HFF-Myc (cell line): ENCODE data around the gene TSC22D2.

ENCODE experiments used
- DNase-seq: peaks from one replicate; pipeline ENCODE4 v3.0.0-alpha.2; 2011; ENCODE audit warnings: low read depth; ENCODE audit errors: extremely low read depth
- H3K4me3 ChIP-seq: replicated peaks from 2 replicates; pipeline ENCODE4 v1.5.1; 2011; ENCODE audit warnings: low read depth, mild to moderate bottlenecking, control low read depth, low read length
- TF ChIP-seq, protein P1 (sequence below): IDR thresholded peaks from 2 replicates; pipeline ENCODE4 v1.5.1; 2012; ENCODE audit warnings: mild to moderate bottlenecking, low read depth, low read length, control low read depth; ENCODE audit errors: missing control alignments

Gene TSC22D2

DNA sequence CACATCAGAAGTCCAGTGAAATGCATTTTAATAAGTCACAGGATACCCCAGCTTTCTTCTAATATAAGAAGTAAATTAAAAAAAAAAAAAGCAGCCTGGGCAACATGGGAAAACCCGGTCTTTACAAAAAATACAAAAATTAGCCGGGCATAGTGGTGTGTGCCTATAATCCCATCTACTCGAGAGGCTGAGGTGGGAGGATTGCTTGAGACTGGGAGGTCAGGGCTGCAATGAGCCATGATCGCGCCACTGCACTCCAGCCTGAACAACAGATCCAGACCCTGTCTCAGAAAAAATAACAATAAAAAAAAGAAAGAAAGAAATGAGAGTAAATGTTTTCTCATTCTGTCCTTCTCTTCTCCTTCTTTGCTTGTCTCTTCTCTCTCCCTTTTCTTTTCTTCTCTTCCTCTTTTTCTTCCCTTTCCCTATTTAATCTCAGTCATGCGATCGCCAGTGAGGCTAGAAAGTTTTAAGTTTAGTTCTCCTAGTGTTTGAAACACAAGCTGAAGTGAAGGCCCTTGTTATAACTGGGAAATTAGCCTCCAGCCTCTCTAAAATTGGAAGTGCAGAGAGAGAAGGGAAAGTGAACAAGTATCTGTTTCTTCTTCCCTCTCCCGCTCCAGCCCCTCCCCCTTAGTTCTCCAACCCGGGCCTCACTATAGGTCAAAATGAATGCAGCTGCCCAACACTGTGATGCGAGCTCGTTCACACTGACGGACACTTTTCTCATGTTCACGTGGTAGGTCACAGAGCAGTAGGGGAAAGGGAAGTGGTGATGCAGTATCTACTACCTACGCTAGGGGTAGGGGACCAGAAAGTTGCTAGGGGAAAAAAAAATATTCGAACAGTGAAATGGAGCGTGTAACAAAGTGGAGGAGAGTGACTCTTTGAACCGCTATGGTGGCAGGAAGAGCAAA, 23.5 kb upstream of the TSC22D2 start:
- TF ChIP-seq, protein P1, sequence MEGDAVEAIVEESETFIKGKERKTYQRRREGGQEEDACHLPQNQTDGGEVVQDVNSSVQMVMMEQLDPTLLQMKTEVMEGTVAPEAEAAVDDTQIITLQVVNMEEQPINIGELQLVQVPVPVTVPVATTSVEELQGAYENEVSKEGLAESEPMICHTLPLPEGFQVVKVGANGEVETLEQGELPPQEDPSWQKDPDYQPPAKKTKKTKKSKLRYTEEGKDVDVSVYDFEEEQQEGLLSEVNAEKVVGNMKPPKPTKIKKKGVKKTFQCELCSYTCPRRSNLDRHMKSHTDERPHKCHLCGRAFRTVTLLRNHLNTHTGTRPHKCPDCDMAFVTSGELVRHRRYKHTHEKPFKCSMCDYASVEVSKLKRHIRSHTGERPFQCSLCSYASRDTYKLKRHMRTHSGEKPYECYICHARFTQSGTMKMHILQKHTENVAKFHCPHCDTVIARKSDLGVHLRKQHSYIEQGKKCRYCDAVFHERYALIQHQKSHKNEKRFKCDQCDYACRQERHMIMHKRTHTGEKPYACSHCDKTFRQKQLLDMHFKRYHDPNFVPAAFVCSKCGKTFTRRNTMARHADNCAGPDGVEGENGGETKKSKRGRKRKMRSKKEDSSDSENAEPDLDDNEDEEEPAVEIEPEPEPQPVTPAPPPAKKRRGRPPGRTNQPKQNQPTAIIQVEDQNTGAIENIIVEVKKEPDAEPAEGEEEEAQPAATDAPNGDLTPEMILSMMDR = no peak
- no peak for DNase-seq
- no peak overlapping the region for H3K4me3 ChIP-seq

DNA sequence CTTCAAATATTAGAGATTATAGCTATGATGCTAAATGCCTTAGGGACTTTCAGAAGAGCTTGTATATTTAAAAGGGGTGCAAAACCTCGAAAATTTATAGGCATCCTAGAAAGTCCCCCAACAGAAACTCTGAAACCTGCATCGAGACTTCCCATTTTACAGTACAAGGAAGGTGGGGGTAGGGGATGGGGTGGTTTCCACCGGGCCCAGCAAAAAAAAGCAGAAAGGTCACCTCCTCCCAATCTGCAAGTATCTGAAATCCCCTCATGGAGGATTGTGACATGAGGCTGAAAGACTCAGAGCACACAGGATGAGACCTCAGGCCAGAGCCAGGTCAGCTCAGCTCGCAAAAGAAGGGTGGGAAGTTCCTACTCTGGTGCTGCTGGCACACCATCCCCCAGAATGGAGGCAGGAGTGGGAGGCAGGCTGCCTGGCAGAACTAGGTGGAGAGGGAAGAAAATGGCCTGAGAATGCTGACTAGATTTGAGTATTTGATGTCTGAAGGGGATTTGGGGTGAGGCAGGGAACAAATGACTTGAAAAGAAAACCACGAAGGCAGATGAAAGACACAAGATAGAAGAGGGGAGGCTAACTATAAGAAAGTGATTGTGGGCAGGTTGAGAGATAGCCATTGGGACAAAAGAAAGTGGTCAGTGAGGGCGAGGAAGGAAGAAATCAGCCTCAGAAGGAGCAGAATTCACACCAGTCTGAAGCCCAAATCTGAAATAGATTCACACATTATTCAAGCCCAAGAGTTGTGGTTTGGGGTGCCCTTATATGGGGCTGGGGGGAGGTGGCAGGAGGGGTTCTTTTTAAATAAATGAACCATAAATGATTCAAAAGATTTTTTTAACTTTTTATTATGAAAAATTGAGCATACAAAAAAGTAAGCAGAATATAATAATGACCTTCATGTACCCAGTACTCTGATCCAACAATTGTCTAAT, 22.5 kb upstream of the TSC22D2 start:
- no peak overlapping the region for H3K4me3 ChIP-seq
- TF ChIP-seq, protein P1 = no peak
- DNase-seq = no peak

DNA sequence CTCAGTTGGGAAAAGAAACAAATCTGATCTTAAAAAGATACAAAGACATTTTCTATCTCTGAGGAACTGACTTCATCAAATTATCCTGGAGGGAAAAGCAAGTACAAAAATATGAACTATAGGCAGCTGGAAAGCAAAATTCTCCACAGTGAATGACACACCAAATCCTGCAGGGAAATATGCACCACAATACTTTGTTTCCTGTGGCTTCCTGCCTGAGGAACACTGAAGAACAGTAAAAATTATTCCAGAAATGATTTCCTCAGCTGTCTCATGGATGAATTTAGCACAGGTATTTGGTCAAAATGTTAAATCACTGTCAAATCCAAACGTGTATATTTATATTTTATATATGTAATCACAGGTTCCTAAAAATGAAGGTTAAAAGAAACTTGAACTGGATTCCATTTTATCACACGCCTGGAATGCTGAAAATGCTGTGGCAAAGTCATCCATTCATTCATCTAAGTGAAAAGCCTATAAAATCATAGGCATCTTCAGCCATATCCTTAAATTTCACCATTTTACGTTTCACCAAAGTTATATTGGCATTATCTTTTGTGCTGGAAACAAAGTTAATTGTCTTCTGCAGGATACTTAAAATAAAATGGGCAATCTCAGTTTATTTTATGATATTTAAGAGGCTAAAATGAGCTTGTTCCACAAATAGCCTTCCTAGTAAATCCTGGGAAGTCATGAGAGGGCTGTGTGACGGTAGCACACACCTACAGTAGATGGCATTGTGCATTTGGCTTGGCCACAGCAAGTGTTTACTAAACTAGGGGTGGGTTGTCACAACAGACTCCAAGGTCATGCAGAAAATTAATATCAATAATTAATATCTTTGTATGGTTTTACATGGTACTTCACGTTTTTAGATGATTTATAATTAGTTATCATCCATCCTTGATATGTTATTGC, 19.3 kb upstream of the TSC22D2 start:
- TF ChIP-seq, protein P1 = no peak
- no peak for DNase-seq
- no peak overlapping the region for H3K4me3 ChIP-seq

DNA sequence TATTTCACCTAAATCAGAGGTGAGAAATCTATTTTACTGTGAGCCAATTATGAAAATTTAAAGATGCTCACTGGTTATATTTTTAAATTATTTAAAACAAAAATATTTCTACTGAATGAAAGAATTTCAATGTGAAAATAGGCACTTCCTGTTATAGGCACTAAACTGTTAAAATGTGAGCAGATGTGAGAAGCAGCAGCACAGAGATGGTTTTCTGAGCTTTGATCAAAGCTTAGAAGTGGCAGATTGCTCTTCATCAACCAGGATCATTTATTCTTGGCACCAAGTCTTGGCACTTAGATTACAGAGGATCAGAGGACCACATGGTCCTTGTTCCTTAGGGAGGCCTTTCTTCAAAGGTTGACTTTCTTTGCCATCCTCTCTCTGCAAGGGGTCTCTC, 18.0 kb upstream of the TSC22D2 start:
- DNase-seq = no peak

DNA sequence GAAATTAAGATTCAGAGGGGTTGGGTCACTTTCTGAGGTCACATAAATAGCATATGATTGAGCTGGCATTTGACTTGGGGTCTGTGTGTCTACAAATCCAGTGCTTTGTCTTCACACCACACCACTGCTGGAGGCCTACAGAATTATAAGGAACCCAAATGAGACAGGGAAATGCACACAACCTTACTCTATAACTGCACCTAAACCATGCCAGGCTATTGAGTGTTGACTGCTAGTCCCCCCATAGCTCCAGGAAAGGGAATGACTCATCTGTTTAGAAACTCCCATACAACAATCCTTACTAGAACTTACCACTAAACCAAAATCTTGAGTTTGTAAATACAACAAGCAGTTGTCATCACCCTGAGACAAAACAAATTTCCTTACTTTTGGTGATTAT, 16.9 kb upstream of the TSC22D2 start:
- DNase-seq = no peak
- no peak overlapping the region for H3K4me3 ChIP-seq
- TF ChIP-seq, protein P1 = no peak

More for the DNA sequence above, 18.0 kb upstream of the TSC22D2 start:
- H3K4me3 ChIP-seq = no peak overlapping the region
- TF ChIP-seq, protein P1 = no peak

DNA sequence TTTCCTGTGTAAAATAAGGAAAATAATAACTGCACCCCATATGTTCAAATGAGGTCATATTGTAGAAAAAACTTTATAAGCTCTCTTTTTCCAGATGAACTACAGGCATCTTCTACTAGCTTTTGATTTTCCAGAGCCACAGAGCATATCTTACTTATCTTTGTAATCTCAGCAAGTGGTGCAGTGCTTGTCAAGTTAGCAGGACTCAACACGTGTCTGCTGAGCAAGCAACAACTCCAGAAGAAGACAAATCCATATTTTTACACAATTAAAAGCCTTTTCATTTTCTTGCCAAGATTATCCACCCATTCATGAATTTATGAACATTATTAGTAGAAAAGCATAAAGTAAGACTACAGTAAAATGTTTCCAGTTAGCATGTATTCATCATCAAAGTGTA, 14.4 kb upstream of the TSC22D2 start:
- TF ChIP-seq, protein P1 = no peak
- H3K4me3 ChIP-seq = no peak overlapping the region
- DNase-seq = no peak
